OCI-LY1 (cell line): ENCODE data around the gene KIAA1549.

ENCODE experiments used
- EZH2 ChIP-seq: fragments of 200-600 bp; sonication (generic), shearing (Covaris generic); IDR thresholded peaks from 2 replicates; pipeline ENCODE4 v1.8.0; 2017; ENCODE audit warnings: borderline replicate concordance, mixed run types, mild to moderate bottlenecking, antibody characterized with exemption, low read length, moderate library complexity, mixed read lengths
- TF ChIP-seq, protein P1 (sequence below): fragments of 200-600 bp; sonication (generic), shearing (Covaris generic); IDR thresholded peaks from 2 replicates; pipeline ENCODE4 v1.5.1; 2017; ENCODE audit warnings: mild to moderate bottlenecking, antibody characterized with exemption, low read length, moderate library complexity, mixed read lengths

DNA sequence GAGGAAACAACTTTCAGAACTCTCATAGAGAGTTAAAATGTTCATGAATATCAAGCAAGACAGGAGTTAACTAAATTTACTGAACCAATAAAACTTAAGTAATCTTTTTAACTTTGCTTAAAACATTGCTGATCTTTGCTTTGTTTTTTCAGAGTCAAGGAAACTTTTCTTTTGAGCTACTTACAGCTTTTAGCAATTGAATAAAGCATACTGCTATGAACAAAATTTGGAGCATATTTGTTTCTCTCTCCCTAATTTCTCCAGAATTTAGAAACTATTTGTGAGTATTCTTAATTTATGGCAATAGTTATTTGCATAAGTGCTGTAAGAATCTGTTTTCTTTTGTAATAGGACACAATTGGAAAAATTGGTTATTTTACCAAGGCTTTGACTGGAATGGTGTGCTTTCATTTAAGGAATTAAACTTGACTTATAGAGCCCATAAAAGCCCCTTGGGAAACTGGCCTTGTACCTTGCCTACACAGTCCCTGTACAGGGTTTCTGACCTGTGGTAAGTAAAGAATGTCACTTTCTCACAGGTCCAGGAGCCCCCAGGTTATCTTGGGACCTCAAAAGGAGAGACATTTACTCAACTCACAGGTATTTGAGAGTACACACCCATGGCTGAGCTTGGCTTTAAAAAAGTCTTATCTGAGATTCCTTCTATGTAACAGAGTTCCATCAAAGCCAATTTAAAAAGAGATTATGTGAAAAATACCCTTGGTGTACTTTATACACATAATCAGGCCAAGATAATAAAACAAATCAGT is 23.3 kb upstream of the KIAA1549 start:
- TF ChIP-seq, protein P1, sequence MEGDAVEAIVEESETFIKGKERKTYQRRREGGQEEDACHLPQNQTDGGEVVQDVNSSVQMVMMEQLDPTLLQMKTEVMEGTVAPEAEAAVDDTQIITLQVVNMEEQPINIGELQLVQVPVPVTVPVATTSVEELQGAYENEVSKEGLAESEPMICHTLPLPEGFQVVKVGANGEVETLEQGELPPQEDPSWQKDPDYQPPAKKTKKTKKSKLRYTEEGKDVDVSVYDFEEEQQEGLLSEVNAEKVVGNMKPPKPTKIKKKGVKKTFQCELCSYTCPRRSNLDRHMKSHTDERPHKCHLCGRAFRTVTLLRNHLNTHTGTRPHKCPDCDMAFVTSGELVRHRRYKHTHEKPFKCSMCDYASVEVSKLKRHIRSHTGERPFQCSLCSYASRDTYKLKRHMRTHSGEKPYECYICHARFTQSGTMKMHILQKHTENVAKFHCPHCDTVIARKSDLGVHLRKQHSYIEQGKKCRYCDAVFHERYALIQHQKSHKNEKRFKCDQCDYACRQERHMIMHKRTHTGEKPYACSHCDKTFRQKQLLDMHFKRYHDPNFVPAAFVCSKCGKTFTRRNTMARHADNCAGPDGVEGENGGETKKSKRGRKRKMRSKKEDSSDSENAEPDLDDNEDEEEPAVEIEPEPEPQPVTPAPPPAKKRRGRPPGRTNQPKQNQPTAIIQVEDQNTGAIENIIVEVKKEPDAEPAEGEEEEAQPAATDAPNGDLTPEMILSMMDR: no peak
- no peak for TF ChIP-seq EZH2
